ENCODE data around the gene USP40. TPM values are rescaled to one million over a fixed set of nuclear protein-coding genes. Genes with fewer than 3 reads are reported as not detected.

USP40 gene
- total and polyA plus RNA-seq, 2 experiments from 2014 or later = 5.7 to 11.7 TPM

DNA sequence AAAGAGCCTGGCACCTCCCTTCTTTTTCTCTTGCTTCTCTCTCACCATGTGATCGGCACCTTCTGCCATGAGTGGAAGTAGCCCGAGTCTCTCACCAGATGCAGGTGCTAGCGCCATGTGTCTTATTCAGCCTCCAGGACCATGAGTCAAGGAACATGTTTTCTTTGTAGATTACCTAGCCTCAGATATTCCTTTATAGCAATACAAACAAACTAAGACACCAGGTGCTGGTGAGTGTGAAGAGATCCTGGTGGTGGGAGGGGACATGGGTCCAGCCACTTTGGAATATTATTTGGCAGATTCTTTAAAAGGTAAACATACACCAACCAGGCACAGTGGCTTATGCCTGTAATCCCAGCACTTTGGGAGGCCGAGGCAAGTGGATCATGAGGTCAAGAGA, 5.9 kb upstream of the USP40 start (continued):
- TF ChIP-seq REST (IDR thresholded peaks at IDR 0.05; ENCODE audit: unreplicated experiment) = no peak
- TF ChIP-seq, protein P1, sequence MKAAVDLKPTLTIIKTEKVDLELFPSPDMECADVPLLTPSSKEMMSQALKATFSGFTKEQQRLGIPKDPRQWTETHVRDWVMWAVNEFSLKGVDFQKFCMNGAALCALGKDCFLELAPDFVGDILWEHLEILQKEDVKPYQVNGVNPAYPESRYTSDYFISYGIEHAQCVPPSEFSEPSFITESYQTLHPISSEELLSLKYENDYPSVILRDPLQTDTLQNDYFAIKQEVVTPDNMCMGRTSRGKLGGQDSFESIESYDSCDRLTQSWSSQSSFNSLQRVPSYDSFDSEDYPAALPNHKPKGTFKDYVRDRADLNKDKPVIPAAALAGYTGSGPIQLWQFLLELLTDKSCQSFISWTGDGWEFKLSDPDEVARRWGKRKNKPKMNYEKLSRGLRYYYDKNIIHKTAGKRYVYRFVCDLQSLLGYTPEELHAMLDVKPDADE (IDR thresholded peaks at IDR 0.05) = no peak
- TF ChIP-seq JUNB (IDR thresholded peaks at IDR 0.05; ENCODE audit: unreplicated experiment) = no peak
- TF ChIP-seq CREB1 (CRISPR knock-in tag; IDR thresholded peaks at IDR 0.05; ENCODE audit: low read depth) = no peak
- TF ChIP-seq EZH2 (IDR thresholded peaks at IDR 0.05; ENCODE audit: low read depth, unreplicated experiment) = no peak
- no peak for TF ChIP-seq ZNF114 (CRISPR knock-in tag; IDR thresholded peaks at IDR 0.05)
- TF ChIP-seq ZNF331 (CRISPR knock-in tag; IDR thresholded peaks at IDR 0.05; ENCODE audit: low read depth) = no peak
- TF ChIP-seq EZH2phosphoT487 (IDR thresholded peaks at IDR 0.05; ENCODE audit: unreplicated experiment) = no peak
- no peak for TF ChIP-seq NANOG (IDR thresholded peaks at IDR 0.05; ENCODE audit: borderline replicate concordance)

- no peaks in the 10 kb centered on the region for H3K36me3 Mint-ChIP-seq (ENCODE audit: low read depth)
- no peaks in the 10 kb centered on the region for H3K9me2 ChIP-seq (ENCODE audit: insufficient read depth)
- no peaks in the 10 kb centered on the region for H3K36me3 ChIP-seq (ENCODE audit: insufficient read depth)
- H3K27me3 Mint-ChIP-seq (ENCODE audit: insufficient read depth, low read depth, poor library complexity) = peaks cover 3% of the 10 kb centered on the region
- no peak overlapping the region for H3K27ac ChIP-seq (ENCODE audit: low read depth)
- no peak overlapping the region for H2AFZ ChIP-seq
- no peak overlapping the region for H3K4me3 ChIP-seq
- H3K4me3 Mint-ChIP-seq = no peak overlapping the region
- H3K27me3 ChIP-seq (ENCODE audit: insufficient read depth) = no peaks in the 10 kb centered on the region
- H3K27ac Mint-ChIP-seq = no peak overlapping the region
- H4K20me1 ChIP-seq (replicated peaks; ENCODE audit: insufficient read depth) = no peaks in the 10 kb centered on the region
- peaks cover 11% of the 10 kb centered on the region for H3K9me3 Mint-ChIP-seq
- no peaks in the 10 kb centered on the region for H3K4me1 Mint-ChIP-seq
- no peaks in the 10 kb centered on the region for H3K79me2 ChIP-seq (replicated peaks; ENCODE audit: insufficient read depth)
- DNase-seq (ENCODE audit: low spot score) (no peak), ATAC-seq (no peak)
- H3K4me2 ChIP-seq = no peak overlapping the region
- H3K4me1 ChIP-seq (ENCODE audit: insufficient read depth) = no peaks in the 10 kb centered on the region
- H3F3A ChIP-seq (replicated peaks; ENCODE audit: low read depth) = no peaks in the 10 kb centered on the region
- TF ChIP-seq EZH2phosphoT487 (IDR thresholded peaks at IDR 0.05; ENCODE audit: unreplicated experiment) (no peak), STAT1 (IDR thresholded peaks at IDR 0.05; ENCODE audit: unreplicated experiment) (no peak), NANOG (IDR thresholded peaks at IDR 0.05; ENCODE audit: borderline replicate concordance) (no peak), REST (IDR thresholded peaks at IDR 0.05; ENCODE audit: unreplicated experiment) (no peak), ZNF114 (CRISPR knock-in tag; IDR thresholded peaks at IDR 0.05) (no peak), JUNB (IDR thresholded peaks at IDR 0.05; ENCODE audit: unreplicated experiment) (no peak), ZNF331 (CRISPR knock-in tag; IDR thresholded peaks at IDR 0.05; ENCODE audit: low read depth) (no peak), POLR2AphosphoS5 (IDR thresholded peaks at IDR 0.05; ENCODE audit: low read depth) (no peak), EZH2 (IDR thresholded peaks at IDR 0.05; ENCODE audit: low read depth, unreplicated experiment) (no peak)
- TF ChIP-seq, protein P1 (IDR thresholded peaks at IDR 0.05) = no peak
Measured at GRCh38 chr2:233571462-233571861, 4.9 kb upstream of the USP40 start.

All from GM23338 (cell line).